Astrocyte of the spinal cord (primary cell): ENCODE data around the gene DUSP22.
"Not testable (repeated sequence)": the region's sequence is repeated elsewhere in the genome, so short reads cannot be mapped to it uniquely, and the experiment has no call there.

ENCODE experiments used
- DNase-seq: peaks from one replicate; pipeline ENCODE4 v3.0.0; 2011; ENCODE audit warnings: low read depth, low spot score
- H3K4me3 ChIP-seq: 2 replicates; pipeline ENCODE4 v1.5.1; 2011; ENCODE audit warnings: low read depth, mild to moderate bottlenecking, low read length, moderate library complexity
- CTCF ChIP-seq: IDR thresholded peaks from 2 replicates; pipeline ENCODE4 v1.5.1; 2012; ENCODE audit warnings: low read depth, mild to moderate bottlenecking, low read length, inconsistent platforms
- in situ Hi-C: cut with HindIII; loops from 2 replicates; pipeline ENCODE4 v1.10.0; 2017; ENCODE audit warnings: low sequenced_read_pairs

The DUSP22 gene

GRCh38 chr6:374956-375355 lies 82.7 kb downstream of the DUSP22 start:
- in situ Hi-C loops = no loop called here
- no peak for TF ChIP-seq CTCF
- no peak overlapping the region for H3K4me3 ChIP-seq
- DNase-seq = no peak

- no peak for DNase-seq
- in situ Hi-C loops = no loop called here
- H3K4me3 ChIP-seq = no peak overlapping the region
- TF ChIP-seq CTCF = no peak
These were observed 84.7 kb downstream of the DUSP22 start for GRCh38 chr6:376827-377640.

- H3K4me3 ChIP-seq, in situ Hi-C loops, DNase-seq: not testable (repeated sequence)
These were observed 85.3 kb downstream of the DUSP22 start for GRCh38 chr6:377641-378020.

GRCh38 chr6:378090-378957 lies 86.0 kb downstream of the DUSP22 start:
- TF ChIP-seq CTCF = no peak
- H3K4me3 ChIP-seq = no peak overlapping the region
- in situ Hi-C loops = no loop called here
- DNase-seq = no peak

GRCh38 chr6:378958-379409 lies 86.7 kb downstream of the DUSP22 start:
- no peak for TF ChIP-seq CTCF
- DNase-seq = no peak
- H3K4me3 ChIP-seq = no peak overlapping the region
- in situ Hi-C loops = no loop called here

- no peak for DNase-seq
- TF ChIP-seq CTCF = no peak
- in situ Hi-C loops = no loop called here
- H3K4me3 ChIP-seq = no peak overlapping the region
These were observed 87.3 kb downstream of the DUSP22 start for GRCh38 chr6:379410-380181.
